CD4-positive, alpha-beta T cell treated with Interleukin-15 for 4 hours (primary cell): Measurements from ENCODE around the gene RPS6KB2.
"Not testable (repeated sequence)": the region's sequence is repeated elsewhere in the genome, so short reads cannot be mapped to it uniquely, and the experiment has no call there.

ENCODE experiments used
- DNase-seq: peaks from one replicate; pipeline ENCODE4 v3.0.0-alpha.2; 2020; ENCODE audit warnings: low spot score

Gene RPS6KB2

DNA sequence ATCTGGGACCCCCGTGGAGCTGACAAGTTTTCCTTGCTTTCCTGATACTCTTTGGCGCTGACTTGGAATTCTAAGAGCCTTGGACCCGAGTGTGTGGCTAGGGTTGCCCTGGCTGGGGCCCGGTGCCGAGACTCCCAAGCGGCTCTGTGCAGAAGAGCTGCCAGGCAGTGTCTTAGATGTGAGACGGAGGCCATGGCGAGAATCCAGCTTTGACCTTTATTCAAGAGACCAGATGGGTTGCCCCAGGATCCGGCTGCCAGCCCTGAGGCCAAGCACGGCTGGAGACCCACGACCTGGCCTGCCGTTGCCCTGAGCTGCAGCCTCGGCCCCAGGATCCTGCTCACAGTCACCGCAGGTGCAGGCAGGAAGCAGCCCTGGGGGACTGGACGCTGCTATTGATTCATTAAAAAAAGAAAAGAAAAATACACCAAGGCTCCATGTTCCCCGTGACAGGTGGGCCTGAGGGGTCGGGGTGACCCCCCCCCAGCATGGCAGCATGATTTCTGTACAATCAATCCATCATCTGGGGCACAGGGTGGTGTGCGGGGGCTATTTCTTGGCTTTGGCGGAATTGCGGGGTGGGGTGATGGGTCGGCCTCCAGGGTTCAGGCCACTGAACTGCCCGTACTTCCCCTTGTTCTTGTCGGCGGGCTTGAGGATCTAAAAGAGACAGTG lies 30.2 kb upstream of the RPS6KB2 start:
- DNase-seq: no peak

GRCh38 chr11:67398661-67399563 lies 29.4 kb upstream of the RPS6KB2 start:
- DNase-seq: no peak

GRCh38 chr11:67400251-67400941 lies 27.9 kb upstream of the RPS6KB2 start:
- DNase-seq: no peak

DNA sequence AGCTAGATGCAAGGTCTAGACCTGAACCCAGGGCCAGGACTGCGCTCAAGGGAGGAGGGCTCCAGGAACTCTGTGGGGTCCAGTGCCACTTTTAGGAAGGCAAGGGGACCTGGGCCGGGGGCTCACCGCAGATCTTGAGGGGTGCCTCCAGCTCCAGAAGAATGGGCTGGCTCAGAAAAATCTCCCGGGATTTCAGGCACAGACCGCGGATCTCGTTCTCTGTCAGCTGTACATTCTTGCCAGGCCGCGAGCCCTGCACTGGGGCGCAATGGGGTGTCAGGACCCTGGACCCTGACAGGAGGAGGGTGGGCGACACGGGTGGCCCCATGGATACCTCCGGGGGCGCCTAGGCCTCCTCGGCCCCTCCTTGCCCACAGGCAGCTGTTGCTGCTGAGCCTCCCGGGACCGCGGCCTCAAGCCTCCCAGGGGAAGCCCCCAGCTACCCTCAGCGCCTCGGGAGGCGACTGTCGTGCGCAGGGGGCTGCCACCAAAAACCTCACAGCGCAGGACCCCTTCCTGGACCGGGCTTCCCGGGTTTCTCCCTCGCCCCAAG lies 27.3 kb upstream of the RPS6KB2 start:
- DNase-seq: no peak

- DNase-seq: peak; percentile 88
Observed at GRCh38 chr11:67401495-67402191, 26.7 kb upstream of the RPS6KB2 start, which contains the start of gene PPP1CA. Gene PPP1CA, minus strand, starts transcription at chr11:67401858. Its CDS starts 76 bp downstream, at chr11:67401782.

- DNase-seq: not testable (repeated sequence)
Observed at GRCh38 chr11:67402192-67402839, 26.0 kb upstream of the RPS6KB2 start.

DNA sequence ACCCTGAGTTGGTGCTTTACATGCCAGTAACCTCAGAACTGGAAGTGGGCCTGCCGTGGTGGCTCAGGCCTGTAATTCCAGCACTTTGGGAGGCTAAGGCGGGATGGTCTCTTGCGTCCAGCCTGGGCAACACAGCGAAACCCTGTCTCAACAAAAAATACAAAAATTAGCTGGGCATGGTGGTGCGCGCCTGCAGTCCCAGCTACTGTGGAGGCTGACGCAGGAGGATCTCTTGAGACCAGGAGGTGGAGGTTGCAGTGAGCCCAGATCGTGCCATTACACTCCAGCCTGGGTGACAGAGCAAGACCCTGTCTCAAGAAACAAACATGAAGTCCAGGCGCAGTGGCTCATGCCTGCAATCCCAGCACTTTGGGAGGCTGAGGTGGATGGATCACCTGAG lies 25.2 kb upstream of the RPS6KB2 start:
- not testable (repeated sequence) for DNase-seq

DNA sequence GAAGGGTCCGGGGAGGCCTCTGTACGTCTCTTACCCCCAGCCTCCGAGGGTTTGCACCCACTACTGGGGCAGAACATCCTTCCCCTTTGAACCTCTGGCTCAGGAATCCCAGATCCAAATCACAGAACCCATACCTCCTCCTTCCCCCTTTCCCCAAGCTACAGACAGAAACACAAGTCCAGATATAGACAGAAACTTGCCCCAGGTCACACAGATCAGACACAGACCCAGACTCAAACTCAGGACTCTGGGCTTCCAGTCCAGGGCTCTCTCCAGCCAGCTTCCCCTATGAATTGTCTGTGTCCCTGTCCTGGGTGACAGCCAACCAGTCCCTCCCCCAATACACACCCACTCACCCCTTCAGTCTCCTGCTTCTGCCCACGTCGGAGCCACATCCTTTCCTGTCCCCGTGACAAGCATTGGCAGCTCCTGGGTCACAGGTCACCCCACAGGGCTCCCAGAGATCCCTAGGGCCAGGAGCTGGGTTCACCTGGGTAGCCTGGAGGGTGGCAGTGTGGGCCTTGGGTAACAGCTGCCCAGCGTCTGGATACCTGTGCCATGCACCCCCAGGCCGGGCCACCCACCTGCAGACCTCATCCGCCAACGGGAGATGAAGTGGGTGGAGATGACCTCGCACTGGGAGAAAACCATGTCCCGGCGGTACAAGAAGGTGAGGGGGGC lies 23.6 kb upstream of the RPS6KB2 start:
- DNase-seq: peak; percentile 55

GRCh38 chr11:67405196-67405567 lies 23.1 kb upstream of the RPS6KB2 start:
- no peak for DNase-seq

GRCh38 chr11:67405688-67406339 lies 22.5 kb upstream of the RPS6KB2 start:
- DNase-seq: no peak

DNA sequence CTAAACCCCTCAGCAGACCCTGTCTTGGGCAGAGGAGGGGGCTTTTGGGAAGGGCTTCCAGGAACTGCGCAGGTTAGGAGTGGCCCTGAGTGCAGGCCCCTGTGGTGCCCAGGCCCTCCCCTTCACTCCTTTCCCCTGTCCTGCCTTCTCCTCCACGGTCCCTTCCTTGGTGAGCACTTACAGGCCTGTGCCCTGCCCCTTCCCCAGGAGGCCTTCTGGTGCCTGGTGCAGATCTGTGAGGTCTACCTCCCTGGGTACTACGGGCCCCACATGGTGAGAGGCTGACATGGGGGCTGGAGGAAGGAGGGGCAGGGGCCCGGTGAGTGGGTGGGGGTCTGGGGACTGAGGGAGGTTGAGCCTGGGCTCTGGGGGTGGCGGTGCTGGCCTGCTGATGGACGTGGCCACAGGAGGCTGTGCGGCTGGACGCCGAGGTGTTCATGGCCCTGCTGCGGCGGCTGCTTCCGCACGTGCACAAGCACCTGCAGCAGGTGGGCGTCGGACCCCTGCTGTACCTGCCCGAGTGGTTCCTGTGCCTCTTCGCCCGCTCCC lies 21.8 kb upstream of the RPS6KB2 start:
- no peak for DNase-seq

- no peak for DNase-seq
Observed at GRCh38 chr11:67406969-67407687, 21.2 kb upstream of the RPS6KB2 start.

DNA sequence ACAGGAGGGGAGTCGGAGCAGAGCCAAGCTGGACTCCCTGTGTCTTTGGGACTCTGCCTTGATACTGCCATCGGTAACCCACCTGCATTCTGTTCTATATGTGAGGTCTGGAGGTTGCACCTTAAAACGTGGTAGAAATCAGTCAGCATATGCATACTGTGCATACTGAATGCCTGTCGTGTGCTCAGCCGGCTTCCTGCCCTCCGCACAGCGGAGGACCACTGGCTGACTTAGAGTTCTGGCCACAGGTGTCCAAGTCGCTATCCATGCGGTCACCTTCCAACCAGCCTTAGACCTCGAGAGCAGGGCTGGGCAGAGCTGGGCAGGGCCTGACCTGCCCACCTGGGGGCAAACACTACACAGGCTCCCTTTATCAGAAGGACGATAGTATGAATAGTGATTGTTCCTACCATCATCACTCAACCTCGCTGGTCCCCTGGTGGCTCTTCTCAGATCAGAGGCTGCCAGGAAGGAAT lies 20.6 kb upstream of the RPS6KB2 start:
- DNase-seq: no peak

DNA sequence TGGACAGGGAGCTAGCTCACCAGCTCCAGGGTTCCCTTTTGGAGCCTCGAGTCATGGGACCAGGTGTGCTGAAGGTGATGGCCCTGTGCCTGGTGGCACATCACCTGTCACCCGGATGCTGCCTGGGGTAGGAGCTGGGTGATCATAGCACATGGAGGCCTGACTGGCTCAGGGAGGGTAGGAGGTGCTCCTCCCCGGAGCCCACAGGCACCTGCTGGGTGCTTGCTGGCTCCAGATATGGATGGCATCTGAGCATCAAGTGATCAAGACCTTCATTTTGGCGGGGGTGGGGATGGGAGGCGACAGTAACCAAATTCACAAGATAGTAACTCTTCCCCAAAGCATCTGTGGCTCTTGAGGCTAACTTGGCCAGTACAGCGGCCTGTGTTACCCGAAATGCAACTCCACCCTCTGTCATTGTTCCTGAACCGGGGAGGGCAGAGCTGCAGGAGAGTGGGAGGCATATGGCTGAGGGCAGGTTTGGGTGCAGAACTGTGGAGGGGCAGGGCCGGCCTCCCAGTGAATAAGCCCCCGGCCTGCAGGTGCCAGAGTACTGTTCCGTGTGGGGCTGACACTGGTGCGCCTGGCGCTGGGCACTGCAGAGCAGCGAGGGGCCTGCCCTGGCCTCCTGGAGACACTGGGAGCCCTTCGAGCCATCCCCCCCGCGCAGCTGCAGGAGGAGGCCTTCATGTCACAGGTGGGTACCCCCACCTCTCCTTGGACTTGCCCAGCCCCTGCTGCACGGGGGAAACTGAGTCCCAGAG lies 19.7 kb upstream of the RPS6KB2 start:
- no peak for DNase-seq

DNA sequence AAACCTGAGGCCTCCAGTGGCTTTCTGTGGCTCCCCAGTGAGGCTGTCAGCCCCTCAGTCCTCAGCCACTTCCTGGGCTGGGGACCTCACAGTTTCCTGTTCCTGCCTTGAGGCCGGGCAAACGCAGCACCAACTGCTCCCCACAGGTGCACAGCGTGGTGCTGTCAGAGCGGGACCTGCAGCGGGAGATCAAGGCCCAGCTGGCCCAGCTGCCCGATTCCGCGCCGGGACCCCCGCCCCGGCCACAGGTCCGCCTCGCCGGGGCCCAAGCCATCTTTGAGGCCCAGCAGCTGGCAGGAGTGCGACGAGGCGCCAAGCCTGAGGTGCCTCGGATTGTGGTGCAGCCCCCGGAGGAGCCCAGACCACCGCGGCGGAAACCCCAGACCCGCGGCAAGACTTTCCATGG lies 19.0 kb upstream of the RPS6KB2 start:
- DNase-seq: peak; percentile 75

GRCh38 chr11:67409781-67410368 lies 18.4 kb upstream of the RPS6KB2 start:
- DNase-seq: no peak

DNA sequence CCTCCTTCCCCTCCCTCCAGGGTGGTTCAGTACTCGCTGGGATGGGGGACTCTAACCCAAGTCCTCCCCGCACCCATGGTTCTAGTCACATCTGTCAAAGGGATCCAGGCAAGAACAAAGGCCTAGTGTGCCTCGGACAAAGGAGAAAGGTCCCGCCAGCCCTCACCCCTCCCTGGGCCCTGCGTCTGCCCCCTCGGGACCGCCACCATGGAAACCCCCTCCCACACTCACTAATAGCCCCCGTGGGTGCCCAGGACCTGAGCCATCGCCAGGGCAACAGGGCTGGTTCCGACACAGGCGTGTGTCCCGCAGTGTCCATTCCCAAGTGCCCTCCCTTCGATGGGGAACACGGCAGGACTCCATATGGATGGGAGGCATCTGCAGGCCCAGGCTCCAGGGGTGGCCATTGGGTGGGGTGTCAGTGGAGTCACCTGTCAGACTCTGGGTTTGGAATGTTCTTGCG lies 17.9 kb upstream of the RPS6KB2 start:
- DNase-seq: no peak
